GM12864 (cell line): ENCODE data around the gene SLC13A4.
"Not testable (repeated sequence)": the region's sequence is repeated elsewhere in the genome, so short reads cannot be mapped to it uniquely, and the experiment has no call there.

ENCODE experiments used
- DNase-seq: peaks from one replicate; pipeline ENCODE4 v3.0.0-alpha.2; 2011; ENCODE audit warnings: low read depth
- H3K4me3 ChIP-seq: 2 replicates; pipeline ENCODE4 v1.5.1; 2011; ENCODE audit warnings: mild to moderate bottlenecking, low read depth, low read length, control low read depth
- CTCF ChIP-seq: IDR thresholded peaks from 2 replicates; pipeline ENCODE4 v1.5.1; 2011; ENCODE audit warnings: low read depth, mild to moderate bottlenecking, moderate library complexity, low read length, control low read depth, inconsistent platforms; ENCODE audit errors: missing control alignments

Gene SLC13A4

DNA sequence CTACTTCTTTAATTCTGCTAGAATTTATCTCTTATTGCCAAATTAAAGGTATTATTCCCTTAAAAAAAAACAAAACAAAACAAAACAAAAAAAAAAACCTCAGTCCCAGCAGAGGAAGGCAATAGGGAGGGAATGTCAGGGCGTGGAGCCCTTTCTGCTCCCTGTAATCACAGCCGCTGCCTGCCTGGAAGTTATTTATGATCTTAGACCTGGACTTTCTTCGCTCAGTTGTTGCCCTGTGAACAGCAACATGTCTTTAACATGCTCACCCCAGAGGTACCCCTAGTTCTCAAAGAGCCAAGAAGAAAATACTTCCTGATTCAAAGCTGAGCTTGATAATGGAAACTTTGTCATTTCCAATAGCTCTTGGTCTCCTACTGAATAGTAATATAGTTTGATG is 12.9 kb upstream of the SLC13A4 start:
- no peak for TF ChIP-seq CTCF
- no peak for DNase-seq
- no peak overlapping the region for H3K4me3 ChIP-seq

GRCh38 chr7:135737306-135737647 is 9.3 kb upstream of the SLC13A4 start:
- not testable (repeated sequence) for DNase-seq

DNA sequence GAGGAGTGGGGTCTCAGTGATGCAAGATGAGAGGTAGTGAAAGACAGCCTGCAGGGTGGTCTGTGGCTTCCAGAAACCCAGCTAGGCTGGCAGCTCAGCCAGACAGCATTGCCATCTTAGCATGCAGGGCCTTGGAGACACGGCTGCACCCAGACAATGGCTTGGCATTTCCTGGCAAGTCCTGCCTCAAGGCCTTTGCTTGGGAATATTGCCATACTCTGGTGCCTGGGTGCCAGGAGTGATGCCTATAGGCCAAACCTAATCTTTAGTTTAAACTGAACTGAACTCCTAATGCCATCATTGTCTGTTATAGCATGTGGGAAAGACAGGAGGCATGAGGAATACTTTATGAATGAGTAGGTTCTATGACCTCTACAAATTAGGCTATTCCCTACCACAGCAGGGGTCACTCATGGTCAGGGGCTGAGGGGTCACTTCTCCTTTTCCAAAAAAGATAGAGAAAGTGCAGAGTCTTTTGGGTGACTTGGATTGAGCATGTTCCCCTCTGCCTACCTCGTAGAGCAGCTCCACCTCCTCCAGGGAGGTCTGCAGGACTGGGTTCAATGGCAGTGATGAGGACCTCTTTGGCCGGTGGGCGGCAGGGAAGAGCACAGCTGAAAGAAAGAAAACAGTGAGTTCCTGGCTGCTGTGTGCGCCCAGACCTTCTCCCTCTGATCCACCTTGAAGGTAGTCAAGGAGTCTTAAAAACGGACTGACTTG is 8.8 kb upstream of the SLC13A4 start:
- H3K4me3 ChIP-seq, result no peak overlapping the region
- TF ChIP-seq CTCF, result no peak
- DNase-seq, result no peak

More at GRCh38 chr7:135737306-135737647, 9.3 kb upstream of the SLC13A4 start:
- H3K4me3 ChIP-seq, result not testable (repeated sequence)

DNA sequence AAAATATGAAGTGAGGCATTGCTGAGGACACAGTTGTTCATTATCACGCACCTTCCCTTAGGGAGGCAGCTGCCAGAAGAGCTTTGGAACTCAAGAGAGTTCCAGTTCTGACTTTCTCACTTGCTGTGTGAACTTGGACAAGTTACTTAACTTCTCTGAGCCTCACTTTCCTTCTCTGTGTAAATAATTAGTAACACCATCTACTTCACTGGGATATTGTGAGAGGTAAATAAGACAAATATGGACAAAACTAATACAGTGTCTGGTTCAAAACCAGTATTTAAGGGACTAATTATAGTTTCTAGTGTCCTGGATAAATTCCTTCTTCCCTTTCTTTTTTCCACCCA is 6.3 kb upstream of the SLC13A4 start:
- no peak for DNase-seq
- no peak for TF ChIP-seq CTCF

GRCh38 chr7:135733603-135734342 is 5.8 kb upstream of the SLC13A4 start:
- no peak for DNase-seq

More for the DNA sequence above, 6.3 kb upstream of the SLC13A4 start:
- no peak overlapping the region for H3K4me3 ChIP-seq

DNA sequence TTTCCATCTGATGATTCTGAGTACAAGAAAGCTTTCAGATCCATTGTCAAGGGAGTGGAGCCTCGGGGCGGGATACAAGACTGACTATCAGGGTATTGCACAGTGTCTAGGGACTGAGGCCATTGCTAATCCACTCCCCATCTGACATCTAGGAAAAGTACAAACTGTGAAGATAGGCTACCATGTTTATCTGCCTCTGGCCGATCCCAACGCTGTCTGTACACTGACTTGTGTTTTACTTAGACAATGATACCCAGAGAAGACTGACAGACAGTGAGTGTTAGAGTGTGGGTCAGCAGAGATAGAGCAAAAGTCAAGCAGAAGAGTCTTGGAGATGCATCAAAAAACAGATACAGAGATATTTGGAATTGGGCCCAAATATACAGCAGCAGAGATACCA is 3.1 kb upstream of the SLC13A4 start:
- no peak for TF ChIP-seq CTCF
- DNase-seq, result no peak
- H3K4me3 ChIP-seq, result no peak overlapping the region

More at GRCh38 chr7:135733603-135734342, 5.8 kb upstream of the SLC13A4 start:
- no peak overlapping the region for H3K4me3 ChIP-seq
- TF ChIP-seq CTCF, result no peak

GRCh38 chr7:135729230-135729629 is 1.2 kb upstream of the SLC13A4 start:
- no peak overlapping the region for H3K4me3 ChIP-seq
- DNase-seq, result no peak
- no peak for TF ChIP-seq CTCF
